A673 (cell line): ENCODE data around the gene ULK1. TPM values are rescaled to one million over a fixed set of nuclear protein-coding genes. Genes with fewer than 3 reads are reported as not detected.

ENCODE experiments used
- Bru-seq: library from RNA; stranded (reverse); fragments of 400-500 nt; gene quantifications from one replicate; lab custom pipeline; 2021; lab: Mats Ljungman, UMichigan
- BruChase-seq, 2 experiments: library from RNA; stranded (reverse); fragments of 400-500 nt; gene quantifications; one replicate each; lab custom pipeline; 2021; lab: Mats Ljungman, UMichigan
- BruUV-seq: library from RNA; stranded (reverse); fragments of 400-500 nt; replicated peaks from 2 replicates; lab custom pipeline; 2021; lab: Mats Ljungman, UMichigan
- CTCF ChIA-PET: fragments of 300-600 bp; sonication (Branson Sonifier 250); formaldehyde crosslinking; loops from one replicate; lab custom pipeline; 2022; ENCODE audit warnings: antibody characterized with exemption; lab: Charles Lee
- POLR2A ChIA-PET: fragments of 300-600 bp; sonication (Branson Sonifier 250); formaldehyde crosslinking; loops from one replicate; lab custom pipeline; 2022; ENCODE audit warnings: antibody characterized with exemption; ENCODE audit not compliant: low non-redundant PET; lab: Charles Lee
- DNase-seq: peaks from one replicate; pipeline ENCODE4 v3.0.0-alpha.2; 2015; ENCODE audit warnings: low spot score
- H3K27ac ChIP-seq: fragments of 200-600 bp; sonication (generic); 2 replicates; pipeline ENCODE4 v1.5.1; 2016; ENCODE audit warnings: mixed run types, low read depth, mild to moderate bottlenecking, mixed read lengths, antibody characterized with exemption, low read length; ENCODE audit not compliant: poor library complexity, severe bottlenecking
- H3K27me3 ChIP-seq: fragments of 200-600 bp; sonication (generic); replicated peaks from 2 replicates; pipeline ENCODE4 v1.6.1; 2017; ENCODE audit warnings: mixed run types, low read depth, mild to moderate bottlenecking, mixed read lengths, antibody characterized with exemption, low read length; ENCODE audit not compliant: insufficient read depth, poor library complexity
- H3K36me3 ChIP-seq: fragments of 200-600 bp; sonication (generic); 2 replicates; pipeline ENCODE4 v1.6.1; 2016; ENCODE audit warnings: mixed run types, mild to moderate bottlenecking, mixed read lengths, antibody characterized with exemption, low read length; ENCODE audit not compliant: insufficient read depth, poor library complexity, severe bottlenecking
- H3K4me1 ChIP-seq: fragments of 200-600 bp; sonication (generic); 2 replicates; pipeline ENCODE4 v1.6.1; 2017; ENCODE audit warnings: mixed run types, mild to moderate bottlenecking, mixed read lengths, antibody characterized with exemption, low read length; ENCODE audit not compliant: insufficient read depth, poor library complexity, severe bottlenecking
- H3K4me3 ChIP-seq: fragments of 200-600 bp; sonication (generic); 2 replicates; pipeline ENCODE4 v1.5.1; 2016; ENCODE audit warnings: low read depth, mixed run types, mild to moderate bottlenecking, mixed read lengths, low read length; ENCODE audit not compliant: poor library complexity, severe bottlenecking
- H3K9me3 ChIP-seq: fragments of 200-600 bp; sonication (generic); 2 replicates; pipeline ENCODE4 v1.6.1; 2016; ENCODE audit warnings: mixed run types, low read depth, mild to moderate bottlenecking, mixed read lengths, antibody characterized with exemption, low read length; ENCODE audit not compliant: poor library complexity, severe bottlenecking
- EZH2 ChIP-seq: fragments of 200-600 bp; sonication (generic); IDR thresholded peaks from 2 replicates; pipeline ENCODE4 v1.6.1; 2017; ENCODE audit warnings: borderline replicate concordance, low read depth, mild to moderate bottlenecking, mixed read lengths, antibody characterized with exemption, low read length; ENCODE audit not compliant: poor library complexity, severe bottlenecking
- intact Hi-C: fragments of 100-400 bp; cut with micrococcal nuclease; formaldehyde crosslinking; loops from one replicate; pipeline ENCODE4 v1.10.0; 2022; ENCODE audit not compliant: unreplicated experiment
- long read RNA-seq: library from polyadenylated mRNA; stranded (forward); transcript quantifications from one replicate; pipeline ENCODE4 v2.0.0, GENCODE V29; 2022
- total RNA-seq: library from RNA; stranded (reverse); gene quantifications from 2 replicates; pipeline ENCODE4 v1.2.3, GENCODE V29; 2021
- TF ChIP-seq, protein P1 (sequence below): fragments of 300-800, 200-600 bp; sonication (generic); conservative IDR thresholded peaks from 2 replicates; pipeline ENCODE4 v1.5.1; 2017; ENCODE audit warnings: low read depth, mild to moderate bottlenecking, antibody characterized with exemption, low read length, moderate library complexity, mixed read lengths

Gene ULK1
- total RNA-seq (56.1 and 57.3 TPM in 2 replicates), Bru-seq, nascent RNA (percentile 56 among the genes with signal in this experiment), BruChase-seq, experiment 1, labeled RNA remaining after a 2-hour chase (percentile 65 among the genes with signal in this experiment), BruChase-seq, experiment 2, labeled RNA remaining after a 6-hour chase (percentile 78 among the genes with signal in this experiment)
- long read RNA-seq, full-length matches to known transcripts, result 6 of 76 reads
- long read RNA-seq, partial matches to known transcripts, result 41 of 76 reads
- long read RNA-seq, other reads (novel, unspliced or antisense), result 29 of 76 reads

DNA sequence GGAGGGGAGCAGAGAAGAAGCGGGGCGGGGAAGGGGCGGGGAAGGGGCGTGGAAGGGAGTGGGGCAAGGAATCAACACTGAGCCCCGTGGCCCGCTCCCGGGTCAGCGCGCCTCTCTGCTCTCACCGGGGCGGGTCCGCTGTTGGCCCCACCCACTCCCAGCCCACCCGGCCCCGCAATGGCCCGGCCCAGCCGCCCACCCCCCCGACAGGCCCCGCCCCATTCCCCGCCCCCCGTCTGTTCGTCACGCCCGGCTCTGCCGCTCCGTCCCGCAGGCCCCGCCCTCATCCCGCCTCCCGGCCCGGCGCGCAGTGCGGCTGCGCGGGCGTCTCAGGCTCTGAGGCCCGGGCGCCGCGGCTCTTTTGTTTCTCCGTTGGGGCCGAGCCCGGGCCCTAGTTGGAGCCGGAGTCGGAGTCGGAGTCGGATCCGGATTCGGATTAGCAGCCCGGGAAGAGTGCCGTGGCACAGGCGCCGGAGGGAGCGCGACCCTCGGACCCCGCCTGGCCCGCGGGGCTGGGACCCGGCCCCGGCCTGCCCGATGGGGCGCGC lies at the start of gene ULK1:
Gene ULK1 (plus strand): TSS at position 310 of the 548 bp plus-strand sequence. CDS start 380 bp downstream, outside the sequence.
- H3K4me1 ChIP-seq, result peaks cover 12% of the 10 kb centered on the region
- H3K4me3 ChIP-seq, result peak within 1 kb of the TSS; percentile 70
- TF ChIP-seq EZH2, result no peak
- TF ChIP-seq, protein P1, sequence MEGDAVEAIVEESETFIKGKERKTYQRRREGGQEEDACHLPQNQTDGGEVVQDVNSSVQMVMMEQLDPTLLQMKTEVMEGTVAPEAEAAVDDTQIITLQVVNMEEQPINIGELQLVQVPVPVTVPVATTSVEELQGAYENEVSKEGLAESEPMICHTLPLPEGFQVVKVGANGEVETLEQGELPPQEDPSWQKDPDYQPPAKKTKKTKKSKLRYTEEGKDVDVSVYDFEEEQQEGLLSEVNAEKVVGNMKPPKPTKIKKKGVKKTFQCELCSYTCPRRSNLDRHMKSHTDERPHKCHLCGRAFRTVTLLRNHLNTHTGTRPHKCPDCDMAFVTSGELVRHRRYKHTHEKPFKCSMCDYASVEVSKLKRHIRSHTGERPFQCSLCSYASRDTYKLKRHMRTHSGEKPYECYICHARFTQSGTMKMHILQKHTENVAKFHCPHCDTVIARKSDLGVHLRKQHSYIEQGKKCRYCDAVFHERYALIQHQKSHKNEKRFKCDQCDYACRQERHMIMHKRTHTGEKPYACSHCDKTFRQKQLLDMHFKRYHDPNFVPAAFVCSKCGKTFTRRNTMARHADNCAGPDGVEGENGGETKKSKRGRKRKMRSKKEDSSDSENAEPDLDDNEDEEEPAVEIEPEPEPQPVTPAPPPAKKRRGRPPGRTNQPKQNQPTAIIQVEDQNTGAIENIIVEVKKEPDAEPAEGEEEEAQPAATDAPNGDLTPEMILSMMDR, result no peak
- intact Hi-C loops, result no loop called here
- peak; percentile 95 for DNase-seq
- H3K27ac ChIP-seq, result peak within 1 kb of the TSS; percentile 76
- peaks cover 4% of the 10 kb centered on the region for H3K36me3 ChIP-seq
- no TSS peak for BruUV-seq
- ChIA-PET POLR2A (no interaction called here), CTCF (no interaction called here)
- H3K9me3 ChIP-seq, result no peaks in the 10 kb centered on the region
- H3K27me3 ChIP-seq, result no peaks in the 10 kb centered on the region

DNA sequence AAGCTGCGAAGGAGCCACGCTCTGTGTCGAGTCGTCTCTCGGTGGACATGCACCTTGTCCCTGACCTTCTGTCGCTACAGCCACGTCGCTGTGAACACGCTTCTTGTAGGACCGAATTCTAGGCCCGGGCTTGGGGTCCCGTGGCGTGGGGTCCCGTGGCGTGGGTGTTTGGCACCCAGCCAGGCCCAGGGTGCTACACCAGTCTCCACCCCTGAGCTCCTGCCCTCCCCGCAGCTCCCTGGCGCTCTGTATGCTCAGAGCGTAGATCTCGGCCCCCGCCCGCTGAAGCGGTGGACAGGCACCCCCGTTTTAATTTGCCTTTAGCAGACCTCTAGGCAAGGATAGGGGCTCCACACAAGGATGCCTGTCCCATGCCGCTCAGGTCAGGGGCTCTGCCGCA lies 49.8 kb upstream of the ULK1 start:
- DNase-seq, result no peak
- Histone ChIP-seq H3K4me3 (no peak overlapping the region), H3K27me3 (no peaks in the 10 kb centered on the region), H3K27ac (no peak overlapping the region), H3K4me1 (no peaks in the 10 kb centered on the region), H3K36me3 (no peaks in the 10 kb centered on the region), H3K9me3 (no peaks in the 10 kb centered on the region)
- ChIA-PET POLR2A (no interaction called here), CTCF (no interaction called here)
- no TSS peak for BruUV-seq
- intact Hi-C loops, result no loop called here
- TF ChIP-seq, protein P1, result no peak
- no peak for TF ChIP-seq EZH2

DNA sequence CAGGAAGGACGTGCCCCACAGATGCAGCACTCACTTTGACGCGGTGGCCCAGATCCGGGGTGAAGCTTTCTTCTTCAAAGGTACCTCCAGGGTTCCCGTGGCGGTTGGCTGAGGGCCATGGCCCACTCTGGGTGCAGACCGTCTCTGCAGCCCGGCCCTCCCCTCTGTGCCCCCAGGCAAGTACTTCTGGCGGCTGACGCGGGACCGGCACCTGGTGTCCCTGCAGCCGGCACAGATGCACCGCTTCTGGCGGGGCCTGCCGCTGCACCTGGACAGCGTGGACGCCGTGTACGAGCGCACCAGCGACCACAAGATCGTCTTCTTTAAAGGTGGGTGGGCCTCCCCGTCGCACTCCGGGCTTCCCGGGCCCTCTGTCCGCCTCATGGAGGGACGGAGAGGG lies 49.3 kb upstream of the ULK1 start:
- H3K9me3 ChIP-seq, result no peaks in the 10 kb centered on the region
- CTCF ChIA-PET, result no interaction called here

More for the DNA sequence above, 49.3 kb upstream of the ULK1 start:
- intact Hi-C loops, result no loop called here
- TF ChIP-seq, protein P1, result no peak
- no peak for TF ChIP-seq EZH2
- H3K4me3 ChIP-seq, result no peak overlapping the region
- no peaks in the 10 kb centered on the region for H3K36me3 ChIP-seq
- H3K4me1 ChIP-seq, result no peaks in the 10 kb centered on the region
- H3K27me3 ChIP-seq, result no peaks in the 10 kb centered on the region
- no peak for DNase-seq
- no peak overlapping the region for H3K27ac ChIP-seq
- no TSS peak for BruUV-seq
- POLR2A ChIA-PET, result no interaction called here
